K562 (cell line): ENCODE measurements around the gene RNF41. TPM values are rescaled to one million over a fixed set of nuclear protein-coding genes. Genes with fewer than 3 reads are reported as not detected.
A peak's percentile ranks its signal among the peaks of the same experiment; 100 is the strongest.

Source experiments
- CREB1 ChIP-seq, 2 experiments: sonication (generic) in 1 of 2; formaldehyde crosslinking in 1 of 2; IDR thresholded peaks; 2 replicates each; pipeline versions ENCODE4 v1.6.1 to v1.8.0; 2012 to 2022; ENCODE audit warnings: inconsistent platforms in 1 of 2, mild to moderate bottlenecking in 1 of 2, missing genetic modification reagents in 1 of 2, moderate library complexity in 1 of 2
- HDAC8 ChIP-seq: fragments of 450-650 bp; IDR thresholded peaks from 2 replicates; pipeline ENCODE4 v1.6.1; 2016; ENCODE audit warnings: mild to moderate bottlenecking, missing genetic modification characterization, moderate library complexity, missing compliant biosample characterization
- MAX ChIP-seq: sonication (generic); formaldehyde crosslinking; IDR thresholded peaks from 2 replicates; pipeline ENCODE4 v1.9.0; 2022; ENCODE audit warnings: mild to moderate bottlenecking, missing genetic modification reagents
- MBD1 ChIP-seq: fragments of 250-450 bp; sonication (Bioruptor Pico); IDR thresholded peaks from 2 replicates; pipeline ENCODE4 v1.8.0; 2022; ENCODE audit warnings: inconsistent platforms
- PKNOX1 ChIP-seq: fragments of 450-650 bp; IDR thresholded peaks from 2 replicates; pipeline ENCODE4 v1.6.1; 2016
- POU5F1 ChIP-seq: fragments of 150-350 bp; IDR thresholded peaks from 2 replicates; pipeline ENCODE4 v1.6.1; 2014; ENCODE audit warnings: borderline replicate concordance, low read length, low read depth, mild to moderate bottlenecking; ENCODE audit not compliant: partially characterized antibody
- XRCC5 ChIP-seq: fragments of 200-400 bp; formaldehyde crosslinking; IDR thresholded peaks from 2 replicates; pipeline ENCODE4 v1.6.1; 2017; ENCODE audit warnings: low read depth, mild to moderate bottlenecking, low read length
- ZNF384 ChIP-seq: IDR thresholded peaks from 2 replicates; pipeline ENCODE4 v1.6.1; 2012; ENCODE audit warnings: low read depth, low read length, improper control_type of control experiment
- ZNF592 ChIP-seq: fragments of 450-650 bp; IDR thresholded peaks from 2 replicates; pipeline ENCODE4 v1.6.1; 2017; ENCODE audit warnings: antibody characterized with exemption, mild to moderate bottlenecking
- polyA plus RNA-seq, 8 experiments: library from polyadenylated mRNA; depleted of rRNA in 4 of 8; stranded (reverse) in 5 of 8; unstranded in 3 of 8; fragments of >200 nt; fragmentation: Nextera tagmentation in 2 of 8; fragmentation: Illumina TruSeq in 1 of 8; extraction: Ambion mirVana in 2 of 8; extraction: Trizol in 1 of 8; gene quantifications; 2 replicates each; pipeline versions ENCODE4 v1.2.1 to v1.2.3, GENCODE V29; 2011 to 2014; ENCODE audit warnings: inconsistent platforms in 1 of 8, missing spikeins in 1 of 8
- total RNA-seq, 7 experiments: library from RNA; depleted of rRNA in 6 of 7; stranded (reverse); fragments of >200 nt in 6 of 7; fragmentation: Illumina TruSeq in 2 of 7; extraction: Trizol in 2 of 7; gene quantifications; 2 replicates each; pipeline versions ENCODE4 v1.2.1 to v1.2.3, GENCODE V29; 2011 to 2021; ENCODE audit warnings: low replicate concordance in 1 of 7

The RNF41 gene
- total and polyA plus RNA-seq, 9 of the 15 experiments (the other 6 are each of a cell fraction or from before 2014, with no cell fraction given): 28.2 to 46.8 (median 33.8) TPM

- peak; percentile 44; the same call in 1 of the 2 replicates for TF ChIP-seq PKNOX1
- peak; percentile 93 for TF ChIP-seq MBD1 (CRISPR knock-in tag)
- TF ChIP-seq ZNF592: peak; percentile 81; the same call in 1 of the 2 replicates
- peak; percentile 95 for TF ChIP-seq ZNF384
- no peak for TF ChIP-seq POU5F1
- peak; percentile 65; the same call in 1 of the 2 replicates for TF ChIP-seq XRCC5
- TF ChIP-seq HDAC8 (tag): 0 out of 2 replicates have a peak, but pooled peaks have one; percentile 35
- TF ChIP-seq MAX (CRISPR knock-in tag): peak; percentile 76
- TF ChIP-seq CREB1 (IDR thresholded peaks at IDR 0.05): no peak
- TF ChIP-seq CREB1 (CRISPR knock-in tag; IDR thresholded peaks at IDR 0.05): 0 out of 2 replicates have a peak, but pooled peaks have one; percentile 37
Observed at GRCh38 chr12:56157201-56158028, 64.3 kb downstream of the RNF41 start (continued).
